Parathyroid adenoma (tissue), 2 donors: ENCODE results near the gene CD247.

Experiments
- H2AFZ ChIP-seq: fragments of 300-600 bp; sonication (generic); one replicate; pipeline ENCODE4 v1.7.0; 2017; ENCODE audit warnings: antibody characterized with exemption, mild to moderate bottlenecking
- H3K27ac ChIP-seq: fragments of 300-600 bp; sonication (generic); one replicate; pipeline ENCODE4 v1.7.0; 2017
- H3K27me3 ChIP-seq: fragments of 300-600 bp; sonication (generic); one replicate; pipeline ENCODE4 v1.7.0; 2017; ENCODE audit warnings: low read length; ENCODE audit not compliant: control insufficient read depth, insufficient read depth
- H3K36me3 ChIP-seq: fragments of 300-600 bp; sonication (generic); one replicate; pipeline ENCODE4 v1.7.0; 2017; ENCODE audit warnings: low read length; ENCODE audit not compliant: control insufficient read depth, insufficient read depth
- H3K4me1 ChIP-seq: fragments of 300-600 bp; sonication (generic); one replicate; pipeline ENCODE4 v1.7.0; 2017; ENCODE audit warnings: control low read depth
- H3K4me2 ChIP-seq: fragments of 300-600 bp; sonication (generic); one replicate; pipeline ENCODE4 v1.7.0; 2017; ENCODE audit warnings: low read length
- H3K4me3 ChIP-seq: fragments of 300-600 bp; sonication (generic); one replicate; pipeline ENCODE4 v1.7.0; 2017; ENCODE audit warnings: low read depth, low read length
- H3K79me2 ChIP-seq: fragments of 300-600 bp; sonication (generic); one replicate; pipeline ENCODE4 v1.7.0; 2017; ENCODE audit warnings: control low read depth
- H3K9ac ChIP-seq: fragments of 300-600 bp; sonication (generic); one replicate; pipeline ENCODE4 v1.7.0; 2017; ENCODE audit warnings: mild to moderate bottlenecking
- H3K9me3 ChIP-seq: fragments of 300-600 bp; sonication (generic); one replicate; pipeline ENCODE4 v1.7.0; 2017; ENCODE audit warnings: low read length; ENCODE audit not compliant: control insufficient read depth
- TF ChIP-seq, protein P1 (sequence below): fragments of 300-600 bp; sonication (generic); IDR thresholded peaks from one replicate; pipeline ENCODE4 v1.7.0; 2017; ENCODE audit warnings: antibody characterized with exemption, mild to moderate bottlenecking
- donor health status: primary hyperparathyroidism.

Gene CD247

DNA sequence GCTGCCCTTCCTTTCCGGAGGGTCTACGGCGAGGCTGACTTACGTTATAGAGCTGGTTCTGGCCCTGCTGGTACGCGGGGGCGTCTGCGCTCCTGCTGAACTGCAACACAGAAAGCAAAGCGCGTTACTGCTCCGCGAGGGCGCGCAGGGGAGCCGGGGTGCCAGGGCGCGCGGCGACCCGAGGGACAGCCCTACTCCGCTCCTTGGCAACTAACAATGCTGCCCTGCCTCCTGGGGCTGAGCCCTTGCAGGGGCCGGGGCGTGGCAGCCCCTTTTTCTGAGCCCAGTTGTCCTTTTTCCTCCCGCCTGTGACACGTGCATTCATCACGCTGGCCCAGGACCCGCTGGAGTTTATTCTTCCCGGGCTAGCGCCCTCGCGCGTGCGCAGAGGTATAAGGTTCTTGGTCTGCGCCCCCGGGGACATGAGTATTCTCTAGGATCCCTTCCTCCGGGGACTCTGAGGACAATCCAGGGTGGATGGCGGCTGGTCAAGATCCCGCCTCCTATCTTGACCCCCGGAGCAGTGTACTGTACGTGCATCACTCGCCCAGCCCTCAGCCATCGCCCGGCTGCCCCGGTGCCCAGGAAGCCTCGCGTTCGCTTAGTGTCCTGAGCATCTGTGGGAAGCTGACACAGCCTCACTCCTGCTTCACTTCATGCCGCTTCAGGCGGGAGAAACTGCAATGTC, 78.9 kb downstream of the CD247 start:
- H3K9me3 ChIP-seq = no peaks in the 10 kb centered on the region
- H3K4me1 ChIP-seq = no peaks in the 10 kb centered on the region
- H3K9ac ChIP-seq = no peak overlapping the region
- no peaks in the 10 kb centered on the region for H3K79me2 ChIP-seq
- H3K4me3 ChIP-seq = no peak overlapping the region
- TF ChIP-seq, protein P1, sequence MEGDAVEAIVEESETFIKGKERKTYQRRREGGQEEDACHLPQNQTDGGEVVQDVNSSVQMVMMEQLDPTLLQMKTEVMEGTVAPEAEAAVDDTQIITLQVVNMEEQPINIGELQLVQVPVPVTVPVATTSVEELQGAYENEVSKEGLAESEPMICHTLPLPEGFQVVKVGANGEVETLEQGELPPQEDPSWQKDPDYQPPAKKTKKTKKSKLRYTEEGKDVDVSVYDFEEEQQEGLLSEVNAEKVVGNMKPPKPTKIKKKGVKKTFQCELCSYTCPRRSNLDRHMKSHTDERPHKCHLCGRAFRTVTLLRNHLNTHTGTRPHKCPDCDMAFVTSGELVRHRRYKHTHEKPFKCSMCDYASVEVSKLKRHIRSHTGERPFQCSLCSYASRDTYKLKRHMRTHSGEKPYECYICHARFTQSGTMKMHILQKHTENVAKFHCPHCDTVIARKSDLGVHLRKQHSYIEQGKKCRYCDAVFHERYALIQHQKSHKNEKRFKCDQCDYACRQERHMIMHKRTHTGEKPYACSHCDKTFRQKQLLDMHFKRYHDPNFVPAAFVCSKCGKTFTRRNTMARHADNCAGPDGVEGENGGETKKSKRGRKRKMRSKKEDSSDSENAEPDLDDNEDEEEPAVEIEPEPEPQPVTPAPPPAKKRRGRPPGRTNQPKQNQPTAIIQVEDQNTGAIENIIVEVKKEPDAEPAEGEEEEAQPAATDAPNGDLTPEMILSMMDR = no peak
- no peak overlapping the region for H2AFZ ChIP-seq
- no peak overlapping the region for H3K27ac ChIP-seq
- H3K4me2 ChIP-seq = peak overlapping the region; percentile 48
- no peaks in the 10 kb centered on the region for H3K36me3 ChIP-seq
- H3K27me3 ChIP-seq = no peaks in the 10 kb centered on the region

DNA sequence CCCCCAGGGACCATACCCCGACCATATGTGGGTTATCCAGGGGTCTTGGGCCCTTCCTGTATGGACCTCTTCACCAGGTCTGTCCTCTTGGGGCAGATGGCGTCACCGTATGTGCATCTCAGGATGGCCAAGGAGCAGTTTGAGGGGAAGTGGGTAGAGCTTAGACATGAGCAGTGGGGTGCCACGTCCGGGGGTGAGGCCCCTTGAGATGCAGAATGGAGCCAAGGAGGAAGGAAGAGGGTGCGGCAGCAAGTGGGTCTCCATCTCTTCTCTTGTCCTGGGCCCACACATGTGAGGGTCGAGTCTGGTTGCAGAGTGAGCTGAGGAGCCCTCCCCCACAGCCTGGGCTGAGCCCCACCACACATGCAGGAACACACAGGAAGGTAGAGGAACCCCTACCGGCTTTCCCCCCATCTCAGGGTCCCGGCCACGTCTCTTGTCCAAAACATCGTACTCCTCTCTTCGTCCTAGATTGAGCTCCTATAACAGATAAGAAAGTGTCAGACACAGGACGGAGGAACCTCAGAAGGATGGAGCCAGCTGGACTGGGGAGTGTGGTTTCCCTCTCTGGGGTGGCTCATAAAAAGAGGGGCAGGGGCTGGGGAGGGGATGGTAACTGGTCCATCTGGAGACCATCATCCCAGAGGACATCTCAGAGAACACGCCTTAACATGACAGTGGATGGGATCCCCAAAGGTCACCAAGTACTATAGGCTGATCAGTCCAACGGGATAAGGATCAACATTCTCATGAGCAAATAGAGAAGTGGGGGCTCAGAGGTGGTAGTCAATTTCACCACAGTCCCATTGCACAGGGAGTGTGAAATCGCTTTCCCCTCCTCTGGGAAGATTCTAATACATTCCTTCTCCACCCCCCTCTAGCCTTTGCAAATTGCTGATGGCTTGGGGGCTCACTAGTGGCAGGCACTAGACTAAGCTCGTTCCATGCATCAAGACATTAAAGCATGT, 79.9 kb downstream of the CD247 start:
- Histone ChIP-seq H3K36me3 (no peaks in the 10 kb centered on the region), H3K9ac (no peak overlapping the region), H3K4me2 (no peak overlapping the region), H3K4me3 (no peak overlapping the region), H3K4me1 (no peaks in the 10 kb centered on the region), H3K27ac (no peak overlapping the region), H3K27me3 (no peaks in the 10 kb centered on the region), H3K79me2 (no peaks in the 10 kb centered on the region), H2AFZ (no peak overlapping the region), H3K9me3 (no peaks in the 10 kb centered on the region)
- TF ChIP-seq, protein P1 = no peak

DNA sequence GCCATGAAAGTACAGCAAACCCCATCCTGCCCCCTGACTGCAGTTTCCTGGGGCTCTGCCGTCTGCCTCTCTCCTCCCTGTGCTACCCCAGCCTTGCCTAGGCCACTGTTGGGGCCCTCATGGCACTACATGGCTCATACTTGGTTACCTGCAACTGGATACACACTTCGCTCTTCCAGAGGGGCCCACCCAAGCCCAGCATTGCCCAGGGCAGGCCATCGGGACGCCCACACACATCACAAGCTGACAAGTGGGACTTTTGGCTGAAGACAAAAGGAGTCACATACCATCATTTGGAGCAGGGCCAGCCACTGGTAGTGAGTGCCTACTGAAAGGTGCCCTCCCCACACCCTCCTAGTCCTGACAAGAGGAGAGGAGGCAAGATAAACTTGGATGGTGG, 82.8 kb downstream of the CD247 start:
- Histone ChIP-seq H3K36me3 (no peaks in the 10 kb centered on the region), H3K79me2 (no peaks in the 10 kb centered on the region), H3K4me1 (no peaks in the 10 kb centered on the region), H3K4me3 (no peak overlapping the region), H3K9ac (no peak overlapping the region), H2AFZ (no peak overlapping the region), H3K9me3 (no peaks in the 10 kb centered on the region), H3K4me2 (no peak overlapping the region), H3K27me3 (no peaks in the 10 kb centered on the region), H3K27ac (no peak overlapping the region)
- TF ChIP-seq, protein P1 = no peak

DNA sequence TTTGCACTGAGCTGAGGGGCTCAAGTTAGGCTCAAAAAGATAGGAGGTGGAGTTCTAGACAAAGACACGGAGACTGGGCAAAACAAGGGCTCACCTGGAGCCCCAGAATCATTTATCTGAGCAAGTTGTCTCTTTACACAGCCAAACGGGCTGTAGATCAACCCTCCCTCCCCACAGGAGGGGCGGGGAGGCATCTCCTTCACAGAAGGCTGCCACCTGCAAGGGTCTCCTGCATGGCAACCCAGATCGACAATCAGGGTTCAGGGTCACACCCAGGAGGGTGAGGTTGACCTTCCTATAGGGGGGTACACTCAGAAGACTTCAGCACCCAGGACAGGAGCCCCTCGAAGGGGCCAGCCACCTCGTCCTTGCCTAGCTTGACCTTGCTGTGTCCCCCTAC, 84.0 kb downstream of the CD247 start:
- TF ChIP-seq, protein P1 = no peak
- Histone ChIP-seq H3K27ac (no peak overlapping the region), H3K79me2 (no peaks in the 10 kb centered on the region)

More for the DNA sequence above, 84.0 kb downstream of the CD247 start:
- H3K27me3 ChIP-seq = no peaks in the 10 kb centered on the region
- no peaks in the 10 kb centered on the region for H3K36me3 ChIP-seq
- no peak overlapping the region for H3K4me2 ChIP-seq
- H2AFZ ChIP-seq = no peak overlapping the region
- H3K9ac ChIP-seq = no peak overlapping the region
- no peak overlapping the region for H3K4me3 ChIP-seq
- H3K9me3 ChIP-seq = no peaks in the 10 kb centered on the region
- no peaks in the 10 kb centered on the region for H3K4me1 ChIP-seq
